ENCODE data around the gene WNT5B. TPM values are rescaled to one million over a fixed set of nuclear protein-coding genes. Genes with fewer than 3 reads are reported as not detected.

WNT5B gene
- total and polyA plus RNA-seq, 9 of the 15 experiments (the other 6 are each of a cell fraction or from before 2014, with no cell fraction given) = 0.42 to 16.8 (median 5.4) TPM

DNA sequence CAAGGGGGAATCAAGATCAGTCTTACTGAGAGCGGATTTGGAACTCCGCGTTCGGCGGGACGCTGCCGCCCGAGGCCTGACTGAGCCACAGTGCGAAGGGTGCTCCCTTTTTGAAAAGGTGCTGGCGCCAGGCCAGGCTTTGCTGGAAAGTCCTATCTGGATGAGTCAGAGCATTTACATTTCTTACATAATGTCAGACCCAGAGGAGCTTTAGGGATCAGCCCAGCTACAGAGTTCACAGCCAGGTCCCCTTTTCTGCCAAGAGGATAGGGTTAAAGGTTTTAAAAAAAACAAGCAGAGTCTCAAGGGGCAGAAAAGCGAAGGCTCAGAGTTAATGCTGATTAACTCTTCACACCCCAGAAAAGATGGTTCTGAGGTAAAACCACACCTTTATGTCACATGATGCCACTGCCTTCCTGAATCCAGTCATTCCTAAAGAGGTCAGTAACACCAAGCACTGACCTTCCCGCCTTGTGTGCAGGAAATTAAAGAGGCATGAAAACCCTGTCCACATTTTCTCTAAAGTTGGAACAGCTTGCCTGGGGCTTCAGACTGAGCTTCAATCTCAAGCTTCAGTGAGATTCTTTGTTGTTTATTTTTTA is 22.9 kb upstream of the WNT5B start (continued):
- TF ChIP-seq, protein P1, sequence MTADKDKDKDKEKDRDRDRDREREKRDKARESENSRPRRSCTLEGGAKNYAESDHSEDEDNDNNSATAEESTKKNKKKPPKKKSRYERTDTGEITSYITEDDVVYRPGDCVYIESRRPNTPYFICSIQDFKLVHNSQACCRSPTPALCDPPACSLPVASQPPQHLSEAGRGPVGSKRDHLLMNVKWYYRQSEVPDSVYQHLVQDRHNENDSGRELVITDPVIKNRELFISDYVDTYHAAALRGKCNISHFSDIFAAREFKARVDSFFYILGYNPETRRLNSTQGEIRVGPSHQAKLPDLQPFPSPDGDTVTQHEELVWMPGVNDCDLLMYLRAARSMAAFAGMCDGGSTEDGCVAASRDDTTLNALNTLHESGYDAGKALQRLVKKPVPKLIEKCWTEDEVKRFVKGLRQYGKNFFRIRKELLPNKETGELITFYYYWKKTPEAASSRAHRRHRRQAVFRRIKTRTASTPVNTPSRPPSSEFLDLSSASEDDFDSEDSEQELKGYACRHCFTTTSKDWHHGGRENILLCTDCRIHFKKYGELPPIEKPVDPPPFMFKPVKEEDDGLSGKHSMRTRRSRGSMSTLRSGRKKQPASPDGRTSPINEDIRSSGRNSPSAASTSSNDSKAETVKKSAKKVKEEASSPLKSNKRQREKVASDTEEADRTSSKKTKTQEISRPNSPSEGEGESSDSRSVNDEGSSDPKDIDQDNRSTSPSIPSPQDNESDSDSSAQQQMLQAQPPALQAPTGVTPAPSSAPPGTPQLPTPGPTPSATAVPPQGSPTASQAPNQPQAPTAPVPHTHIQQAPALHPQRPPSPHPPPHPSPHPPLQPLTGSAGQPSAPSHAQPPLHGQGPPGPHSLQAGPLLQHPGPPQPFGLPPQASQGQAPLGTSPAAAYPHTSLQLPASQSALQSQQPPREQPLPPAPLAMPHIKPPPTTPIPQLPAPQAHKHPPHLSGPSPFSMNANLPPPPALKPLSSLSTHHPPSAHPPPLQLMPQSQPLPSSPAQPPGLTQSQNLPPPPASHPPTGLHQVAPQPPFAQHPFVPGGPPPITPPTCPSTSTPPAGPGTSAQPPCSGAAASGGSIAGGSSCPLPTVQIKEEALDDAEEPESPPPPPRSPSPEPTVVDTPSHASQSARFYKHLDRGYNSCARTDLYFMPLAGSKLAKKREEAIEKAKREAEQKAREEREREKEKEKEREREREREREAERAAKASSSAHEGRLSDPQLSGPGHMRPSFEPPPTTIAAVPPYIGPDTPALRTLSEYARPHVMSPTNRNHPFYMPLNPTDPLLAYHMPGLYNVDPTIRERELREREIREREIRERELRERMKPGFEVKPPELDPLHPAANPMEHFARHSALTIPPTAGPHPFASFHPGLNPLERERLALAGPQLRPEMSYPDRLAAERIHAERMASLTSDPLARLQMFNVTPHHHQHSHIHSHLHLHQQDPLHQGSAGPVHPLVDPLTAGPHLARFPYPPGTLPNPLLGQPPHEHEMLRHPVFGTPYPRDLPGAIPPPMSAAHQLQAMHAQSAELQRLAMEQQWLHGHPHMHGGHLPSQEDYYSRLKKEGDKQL (CRISPR knock-in tag; IDR thresholded peaks at IDR 0.05; ENCODE audit: borderline replicate concordance) = no peak
- no peak for TF ChIP-seq KLF1 (tag; IDR thresholded peaks at IDR 0.05)
- TF ChIP-seq, protein P2, sequence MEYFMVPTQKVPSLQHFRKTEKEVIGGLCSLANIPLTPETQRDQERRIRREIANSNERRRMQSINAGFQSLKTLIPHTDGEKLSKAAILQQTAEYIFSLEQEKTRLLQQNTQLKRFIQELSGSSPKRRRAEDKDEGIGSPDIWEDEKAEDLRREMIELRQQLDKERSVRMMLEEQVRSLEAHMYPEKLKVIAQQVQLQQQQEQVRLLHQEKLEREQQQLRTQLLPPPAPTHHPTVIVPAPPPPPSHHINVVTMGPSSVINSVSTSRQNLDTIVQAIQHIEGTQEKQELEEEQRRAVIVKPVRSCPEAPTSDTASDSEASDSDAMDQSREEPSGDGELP (CRISPR knock-in tag; IDR thresholded peaks at IDR 0.05; ENCODE audit: borderline replicate concordance) = no peak; the same call in 1 of the 2 replicates
- no peak for TF ChIP-seq MCM2 (IDR thresholded peaks at IDR 0.05; ENCODE audit: low read depth)
- 0 out of 2 replicates have a peak, but pooled peaks have one; percentile 11 for TF ChIP-seq SMAD4 (CRISPR knock-in tag; conservative IDR thresholded peaks at IDR 0.05)
- no peak for TF ChIP-seq ZNF354B (CRISPR knock-in tag; IDR thresholded peaks at IDR 0.05)
- TF ChIP-seq STAT5A (IDR thresholded peaks at IDR 0.05; ENCODE audit: borderline replicate concordance, low read length) = no peak
- TF ChIP-seq FOXJ2 (tag; IDR thresholded peaks at IDR 0.05) = no peak
- peak; percentile 64 for TF ChIP-seq ARID1B (IDR thresholded peaks at IDR 0.05)
- TF ChIP-seq HNRNPL (IDR thresholded peaks at IDR 0.05; ENCODE audit: low read depth, low read length) = no peak
- TF ChIP-seq TEAD4 (IDR thresholded peaks at IDR 0.05; ENCODE audit: low read length) = no peak
- TF ChIP-seq TEAD4 (CRISPR knock-in tag; IDR thresholded peaks at IDR 0.05; ENCODE audit: borderline replicate concordance) = no peak
- TF ChIP-seq DDX20 (tag; IDR thresholded peaks at IDR 0.05; ENCODE audit: low read depth) = no peak
- no peak for TF ChIP-seq ZNF124 (CRISPR knock-in tag; IDR thresholded peaks at IDR 0.05)
- TF ChIP-seq, protein P3, sequence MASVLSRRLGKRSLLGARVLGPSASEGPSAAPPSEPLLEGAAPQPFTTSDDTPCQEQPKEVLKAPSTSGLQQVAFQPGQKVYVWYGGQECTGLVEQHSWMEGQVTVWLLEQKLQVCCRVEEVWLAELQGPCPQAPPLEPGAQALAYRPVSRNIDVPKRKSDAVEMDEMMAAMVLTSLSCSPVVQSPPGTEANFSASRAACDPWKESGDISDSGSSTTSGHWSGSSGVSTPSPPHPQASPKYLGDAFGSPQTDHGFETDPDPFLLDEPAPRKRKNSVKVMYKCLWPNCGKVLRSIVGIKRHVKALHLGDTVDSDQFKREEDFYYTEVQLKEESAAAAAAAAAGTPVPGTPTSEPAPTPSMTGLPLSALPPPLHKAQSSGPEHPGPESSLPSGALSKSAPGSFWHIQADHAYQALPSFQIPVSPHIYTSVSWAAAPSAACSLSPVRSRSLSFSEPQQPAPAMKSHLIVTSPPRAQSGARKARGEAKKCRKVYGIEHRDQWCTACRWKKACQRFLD (CRISPR knock-in tag; IDR thresholded peaks at IDR 0.05) = no peak
- TF ChIP-seq PHB2 (IDR thresholded peaks at IDR 0.05; ENCODE audit: low read depth) = no peak
- TF ChIP-seq CBX5 (IDR thresholded peaks at IDR 0.05; ENCODE audit: borderline replicate concordance, low read depth) = no peak
- no peak for TF ChIP-seq ETV5 (CRISPR knock-in tag; IDR thresholded peaks at IDR 0.05; ENCODE audit: low read depth)
- no peak for TF ChIP-seq MTA1 (IDR thresholded peaks at IDR 0.05; ENCODE audit: borderline replicate concordance)
- TF ChIP-seq ZNF143 (CRISPR knock-in tag; IDR thresholded peaks at IDR 0.05) = no peak
- TF ChIP-seq ZNF41 (CRISPR knock-in tag; conservative IDR thresholded peaks at IDR 0.05) = no peak
- peak; percentile 77 for TF ChIP-seq DPF2 (IDR thresholded peaks at IDR 0.05)
- no peak for TF ChIP-seq ZNF408 (CRISPR knock-in tag; IDR thresholded peaks at IDR 0.05; ENCODE audit: low read depth)
- no peak for TF ChIP-seq HDAC6 (IDR thresholded peaks at IDR 0.05; ENCODE audit: low read depth, low read length)

Data from K562 (cell line).